Measurements from ENCODE around the gene CHGA.

Gene CHGA

DNA sequence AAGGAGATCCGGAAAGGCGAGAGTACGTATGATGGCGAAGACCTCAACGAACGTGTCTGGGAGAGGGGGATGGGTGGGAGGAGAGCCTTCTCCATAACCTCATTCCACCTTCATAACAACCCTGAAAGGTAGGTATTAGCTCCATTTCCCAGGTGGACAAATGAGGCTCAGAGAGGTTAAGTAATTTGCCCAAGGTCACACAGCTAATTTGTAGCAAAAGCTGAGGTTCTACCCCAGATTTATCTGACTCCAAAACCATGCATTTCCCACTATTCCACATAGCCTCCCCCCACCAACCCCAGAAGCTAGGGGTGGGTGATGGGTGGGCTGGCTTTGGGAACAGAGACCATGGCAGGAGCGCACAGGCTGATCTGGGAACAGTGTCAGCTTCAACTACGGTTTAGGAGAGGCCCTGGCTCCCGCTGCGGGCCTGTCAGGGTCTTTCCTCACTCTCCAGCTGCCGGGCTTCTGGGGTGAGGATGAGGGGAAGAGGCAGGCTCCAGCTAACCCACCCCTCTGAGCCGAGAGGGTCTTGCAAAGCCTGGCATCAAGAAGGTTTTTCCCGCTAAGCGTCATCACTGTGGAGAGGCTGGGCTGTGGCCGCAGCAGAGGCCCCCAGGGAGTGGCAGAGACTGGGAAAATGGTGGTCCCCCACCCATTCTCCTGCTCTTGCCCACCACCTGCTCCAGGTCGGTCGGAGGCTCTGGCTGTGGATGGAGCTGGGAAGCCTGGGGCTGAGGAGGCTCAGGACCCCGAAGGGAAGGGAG lies 8.9 kb downstream of the CHGA start (continued):
- TF ChIP-seq, protein P1, sequence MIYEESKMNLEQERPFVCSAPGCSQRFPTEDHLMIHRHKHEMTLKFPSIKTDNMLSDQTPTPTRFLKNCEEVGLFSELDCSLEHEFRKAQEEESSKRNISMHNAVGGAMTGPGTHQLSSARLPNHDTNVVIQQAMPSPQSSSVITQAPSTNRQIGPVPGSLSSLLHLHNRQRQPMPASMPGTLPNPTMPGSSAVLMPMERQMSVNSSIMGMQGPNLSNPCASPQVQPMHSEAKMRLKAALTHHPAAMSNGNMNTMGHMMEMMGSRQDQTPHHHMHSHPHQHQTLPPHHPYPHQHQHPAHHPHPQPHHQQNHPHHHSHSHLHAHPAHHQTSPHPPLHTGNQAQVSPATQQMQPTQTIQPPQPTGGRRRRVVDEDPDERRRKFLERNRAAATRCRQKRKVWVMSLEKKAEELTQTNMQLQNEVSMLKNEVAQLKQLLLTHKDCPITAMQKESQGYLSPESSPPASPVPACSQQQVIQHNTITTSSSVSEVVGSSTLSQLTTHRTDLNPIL (CRISPR knock-in tag; IDR thresholded peaks at IDR 0.05; ENCODE audit: low read depth) = no peak
- no peak for TF ChIP-seq ARNTL (CRISPR knock-in tag; IDR thresholded peaks at IDR 0.05; ENCODE audit: borderline replicate concordance, low read depth)

DNA sequence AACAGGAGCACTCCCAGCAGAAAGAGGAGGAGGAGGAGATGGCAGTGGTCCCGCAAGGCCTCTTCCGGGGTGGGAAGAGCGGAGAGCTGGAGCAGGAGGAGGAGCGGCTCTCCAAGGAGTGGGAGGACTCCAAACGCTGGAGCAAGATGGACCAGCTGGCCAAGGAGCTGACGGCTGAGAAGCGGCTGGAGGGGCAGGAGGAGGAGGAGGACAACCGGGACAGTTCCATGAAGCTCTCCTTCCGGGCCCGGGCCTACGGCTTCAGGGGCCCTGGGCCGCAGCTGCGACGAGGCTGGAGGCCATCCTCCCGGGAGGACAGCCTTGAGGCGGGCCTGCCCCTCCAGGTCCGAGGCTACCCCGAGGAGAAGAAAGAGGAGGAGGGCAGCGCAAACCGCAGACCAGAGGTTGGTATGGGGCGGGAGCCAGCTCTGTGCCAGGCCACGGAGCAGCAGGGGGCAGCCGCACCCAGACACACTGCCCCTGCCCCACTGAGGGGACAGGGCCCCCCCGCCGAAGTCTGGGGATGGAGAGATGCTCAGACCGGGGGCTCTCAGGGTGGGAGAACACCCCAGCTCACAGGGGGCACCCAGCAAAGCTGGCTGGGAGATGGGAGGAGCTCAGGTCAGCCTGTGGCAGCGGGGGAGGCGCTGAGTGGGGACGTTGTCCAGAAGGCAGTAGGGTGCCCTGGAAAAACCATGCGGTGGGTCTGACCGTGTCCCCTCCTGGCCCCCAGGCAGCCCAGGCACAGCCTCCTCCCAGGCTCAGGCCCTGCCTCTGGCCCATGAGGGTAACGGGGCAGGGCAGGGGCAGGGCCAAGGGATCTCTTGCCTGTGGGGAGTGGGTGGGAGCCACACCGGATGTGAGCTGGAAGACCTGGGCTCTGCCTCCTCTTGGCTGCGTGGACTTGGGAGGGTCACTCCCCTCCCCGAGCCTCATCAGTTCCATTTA lies 9.8 kb downstream of the CHGA start:
- no peak for ATAC-seq
- no peak for TF ChIP-seq ZFP30 (CRISPR knock-in tag; IDR thresholded peaks at IDR 0.05)

GRCh38 chr14:92933481-92933880 lies 10.5 kb downstream of the CHGA start:
- no peak for ATAC-seq
- TF ChIP-seq ISL1 (CRISPR knock-in tag; IDR thresholded peaks at IDR 0.05) (no peak), ARNTL (CRISPR knock-in tag; IDR thresholded peaks at IDR 0.05; ENCODE audit: borderline replicate concordance, low read depth) (no peak), OSR1 (CRISPR knock-in tag; IDR thresholded peaks at IDR 0.05) (no peak), TCF4 (CRISPR knock-in tag; IDR thresholded peaks at IDR 0.05; ENCODE audit: borderline replicate concordance) (no peak), ZNF565 (CRISPR knock-in tag; conservative IDR thresholded peaks at IDR 0.05; ENCODE audit: low read depth) (no peak), ZFP3 (CRISPR knock-in tag; IDR thresholded peaks at IDR 0.05) (no peak), ZFP30 (CRISPR knock-in tag; IDR thresholded peaks at IDR 0.05) (no peak), GLIS3 (CRISPR knock-in tag; IDR thresholded peaks at IDR 0.05) (no peak), CSDC2 (CRISPR knock-in tag; IDR thresholded peaks at IDR 0.05) (no peak), RARB (CRISPR knock-in tag; IDR thresholded peaks at IDR 0.05) (no peak), TOX (CRISPR knock-in tag; IDR thresholded peaks at IDR 0.05; ENCODE audit: borderline replicate concordance) (no peak)
- TF ChIP-seq, protein P2, sequence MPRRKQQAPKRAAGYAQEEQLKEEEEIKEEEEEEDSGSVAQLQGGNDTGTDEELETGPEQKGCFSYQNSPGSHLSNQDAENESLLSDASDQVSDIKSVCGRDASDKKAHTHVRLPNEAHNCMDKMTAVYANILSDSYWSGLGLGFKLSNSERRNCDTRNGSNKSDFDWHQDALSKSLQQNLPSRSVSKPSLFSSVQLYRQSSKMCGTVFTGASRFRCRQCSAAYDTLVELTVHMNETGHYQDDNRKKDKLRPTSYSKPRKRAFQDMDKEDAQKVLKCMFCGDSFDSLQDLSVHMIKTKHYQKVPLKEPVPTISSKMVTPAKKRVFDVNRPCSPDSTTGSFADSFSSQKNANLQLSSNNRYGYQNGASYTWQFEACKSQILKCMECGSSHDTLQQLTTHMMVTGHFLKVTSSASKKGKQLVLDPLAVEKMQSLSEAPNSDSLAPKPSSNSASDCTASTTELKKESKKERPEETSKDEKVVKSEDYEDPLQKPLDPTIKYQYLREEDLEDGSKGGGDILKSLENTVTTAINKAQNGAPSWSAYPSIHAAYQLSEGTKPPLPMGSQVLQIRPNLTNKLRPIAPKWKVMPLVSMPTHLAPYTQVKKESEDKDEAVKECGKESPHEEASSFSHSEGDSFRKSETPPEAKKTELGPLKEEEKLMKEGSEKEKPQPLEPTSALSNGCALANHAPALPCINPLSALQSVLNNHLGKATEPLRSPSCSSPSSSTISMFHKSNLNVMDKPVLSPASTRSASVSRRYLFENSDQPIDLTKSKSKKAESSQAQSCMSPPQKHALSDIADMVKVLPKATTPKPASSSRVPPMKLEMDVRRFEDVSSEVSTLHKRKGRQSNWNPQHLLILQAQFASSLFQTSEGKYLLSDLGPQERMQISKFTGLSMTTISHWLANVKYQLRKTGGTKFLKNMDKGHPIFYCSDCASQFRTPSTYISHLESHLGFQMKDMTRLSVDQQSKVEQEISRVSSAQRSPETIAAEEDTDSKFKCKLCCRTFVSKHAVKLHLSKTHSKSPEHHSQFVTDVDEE (CRISPR knock-in tag; IDR thresholded peaks at IDR 0.05) = no peak

- ATAC-seq = peak; percentile 9
- TF ChIP-seq SNAI2 (CRISPR knock-in tag; IDR thresholded peaks at IDR 0.05) (no peak), OSR1 (CRISPR knock-in tag; IDR thresholded peaks at IDR 0.05) (no peak), ZC3H10 (CRISPR knock-in tag; IDR thresholded peaks at IDR 0.05) (no peak), ZFP30 (CRISPR knock-in tag; IDR thresholded peaks at IDR 0.05) (no peak), TOX (CRISPR knock-in tag; IDR thresholded peaks at IDR 0.05; ENCODE audit: borderline replicate concordance) (no peak), PPARA (CRISPR knock-in tag; IDR thresholded peaks at IDR 0.05; ENCODE audit: borderline replicate concordance) (no peak), RARB (CRISPR knock-in tag; IDR thresholded peaks at IDR 0.05) (no peak), TCF4 (CRISPR knock-in tag; IDR thresholded peaks at IDR 0.05; ENCODE audit: borderline replicate concordance) (no peak), GLIS3 (CRISPR knock-in tag; IDR thresholded peaks at IDR 0.05) (no peak), POU6F1 (CRISPR knock-in tag; IDR thresholded peaks at IDR 0.05; ENCODE audit: borderline replicate concordance, low read depth) (no peak), ZNF70 (CRISPR knock-in tag; IDR thresholded peaks at IDR 0.05) (no peak)
- TF ChIP-seq, protein P2 (CRISPR knock-in tag; IDR thresholded peaks at IDR 0.05) = no peak
- TF ChIP-seq, protein P3, sequence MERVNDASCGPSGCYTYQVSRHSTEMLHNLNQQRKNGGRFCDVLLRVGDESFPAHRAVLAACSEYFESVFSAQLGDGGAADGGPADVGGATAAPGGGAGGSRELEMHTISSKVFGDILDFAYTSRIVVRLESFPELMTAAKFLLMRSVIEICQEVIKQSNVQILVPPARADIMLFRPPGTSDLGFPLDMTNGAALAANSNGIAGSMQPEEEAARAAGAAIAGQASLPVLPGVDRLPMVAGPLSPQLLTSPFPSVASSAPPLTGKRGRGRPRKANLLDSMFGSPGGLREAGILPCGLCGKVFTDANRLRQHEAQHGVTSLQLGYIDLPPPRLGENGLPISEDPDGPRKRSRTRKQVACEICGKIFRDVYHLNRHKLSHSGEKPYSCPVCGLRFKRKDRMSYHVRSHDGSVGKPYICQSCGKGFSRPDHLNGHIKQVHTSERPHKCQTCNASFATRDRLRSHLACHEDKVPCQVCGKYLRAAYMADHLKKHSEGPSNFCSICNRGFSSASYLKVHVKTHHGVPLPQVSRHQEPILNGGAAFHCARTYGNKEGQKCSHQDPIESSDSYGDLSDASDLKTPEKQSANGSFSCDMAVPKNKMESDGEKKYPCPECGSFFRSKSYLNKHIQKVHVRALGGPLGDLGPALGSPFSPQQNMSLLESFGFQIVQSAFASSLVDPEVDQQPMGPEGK (CRISPR knock-in tag; IDR thresholded peaks at IDR 0.05; ENCODE audit: borderline replicate concordance) = no peak
- TF ChIP-seq, protein P1 (CRISPR knock-in tag; IDR thresholded peaks at IDR 0.05; ENCODE audit: low read depth) = no peak
Measured at GRCh38 chr14:92934196-92935085, 11.5 kb downstream of the CHGA start.
